GM23338 (cell line): ENCODE results near the gene FTL. TPM values are rescaled to one million over a fixed set of nuclear protein-coding genes. Genes with fewer than 3 reads are reported as not detected.
A peak's percentile ranks its signal among the peaks of the same experiment; 100 is the strongest.

Source experiments
- ATAC-seq: fragments of 200-7000 bp; cut with Tn5 transposase; 3 replicates; pipeline ENCODE4 v1.9.1; 2020
- DNase-seq: peaks from one replicate; pipeline ENCODE4 v3.0.0-alpha.2; 2015; ENCODE audit warnings: low spot score
- H2AFZ ChIP-seq: fragments of 200-600 bp; sonication (generic); 2 replicates; pipeline ENCODE4 v1.8.0; 2016; ENCODE audit warnings: antibody characterized with exemption, mild to moderate bottlenecking, moderate library complexity
- H3F3A ChIP-seq: fragments of 200-600 bp; sonication (generic); replicated peaks from 2 replicates; pipeline ENCODE4 v1.8.0; 2017; ENCODE audit warnings: antibody characterized with exemption, mixed run types, low read depth
- H3K27ac ChIP-seq: fragments of 200-600 bp; sonication (generic); 2 replicates; pipeline ENCODE4 v1.6.1; 2016; ENCODE audit warnings: low read depth
- H3K27me3 ChIP-seq: fragments of 200-600 bp; sonication (generic); 2 replicates; pipeline ENCODE4 v1.8.0; 2016; ENCODE audit warnings: mild to moderate bottlenecking, mixed run types, moderate library complexity; ENCODE audit not compliant: insufficient read depth
- H3K36me3 ChIP-seq: fragments of 200-600 bp; sonication (generic); 2 replicates; pipeline ENCODE4 v1.8.0; 2016; ENCODE audit warnings: mild to moderate bottlenecking; ENCODE audit not compliant: insufficient read depth
- H3K4me1 ChIP-seq: fragments of 200-600 bp; sonication (generic); 2 replicates; pipeline ENCODE4 v1.8.0; 2016; ENCODE audit warnings: mild to moderate bottlenecking, moderate library complexity; ENCODE audit not compliant: insufficient read depth
- H3K4me2 ChIP-seq: fragments of 200-600 bp; sonication (generic); 2 replicates; pipeline ENCODE4 v1.7.1; 2017; ENCODE audit warnings: mixed run types
- H3K4me3 ChIP-seq: fragments of 200-600 bp; sonication (generic); 2 replicates; pipeline ENCODE4 v1.6.1; 2016; ENCODE audit warnings: mixed run types
- H3K79me2 ChIP-seq: fragments of 200-600 bp; sonication (generic); replicated peaks from 2 replicates; pipeline ENCODE4 v1.8.0; 2017; ENCODE audit warnings: mild to moderate bottlenecking; ENCODE audit not compliant: insufficient read depth
- H3K9me2 ChIP-seq: fragments of 200-600 bp; sonication (generic); 2 replicates; pipeline ENCODE4 v1.8.0; 2017; ENCODE audit not compliant: insufficient read depth
- H4K20me1 ChIP-seq: fragments of 200-600 bp; sonication (generic); replicated peaks from 2 replicates; pipeline ENCODE4 v1.8.0; 2017; ENCODE audit warnings: mild to moderate bottlenecking; ENCODE audit not compliant: insufficient read depth
- H3K27ac Mint-ChIP-seq: 2 replicates; pipeline ENCODE4 v1.8.0; 2020; ENCODE audit warnings: inconsistent platforms, mild to moderate bottlenecking, moderate library complexity, mixed read lengths
- H3K27me3 Mint-ChIP-seq: 3 replicates; pipeline ENCODE4 v1.8.0; 2022; ENCODE audit warnings: low read depth, mild to moderate bottlenecking, moderate library complexity, mixed read lengths, inconsistent platforms; ENCODE audit not compliant: insufficient read depth, poor library complexity
- H3K36me3 Mint-ChIP-seq: 3 replicates; pipeline ENCODE4 v1.8.0; 2021; ENCODE audit warnings: low read depth, mild to moderate bottlenecking, inconsistent platforms, moderate library complexity, mixed read lengths
- H3K4me1 Mint-ChIP-seq: 3 replicates; pipeline ENCODE4 v1.8.0; 2020; ENCODE audit warnings: mild to moderate bottlenecking, inconsistent platforms, mixed read lengths
- H3K4me3 Mint-ChIP-seq: 3 replicates; pipeline ENCODE4 v1.8.0; 2021; ENCODE audit warnings: moderate library complexity, mild to moderate bottlenecking, inconsistent platforms, mixed read lengths
- H3K9me3 Mint-ChIP-seq: 3 replicates; pipeline ENCODE4 v1.8.0; 2020; ENCODE audit warnings: moderate library complexity, mild to moderate bottlenecking, inconsistent platforms, mixed read lengths
- CREB1 ChIP-seq: fragments of 250-450 bp; sonication (Bioruptor Pico); IDR thresholded peaks from 2 replicates; pipeline ENCODE4 v1.5.0; 2020; ENCODE audit warnings: low read depth, mild to moderate bottlenecking, moderate library complexity
- ETS1 ChIP-seq: IDR thresholded peaks from 2 replicates; pipeline ENCODE4 v1.6.1; 2016; ENCODE audit warnings: antibody characterized with exemption
- EZH2 ChIP-seq: fragments of 200-600 bp; sonication (generic); IDR thresholded peaks from one replicate; pipeline ENCODE4 v1.8.0; 2017; ENCODE audit warnings: antibody characterized with exemption, mild to moderate bottlenecking, low read depth; ENCODE audit not compliant: unreplicated experiment
- EZH2phosphoT487 ChIP-seq: fragments of 200-600 bp; sonication (generic); IDR thresholded peaks from one replicate; pipeline ENCODE4 v1.8.1; 2018; ENCODE audit warnings: antibody characterized with exemption; ENCODE audit not compliant: unreplicated experiment
- JUNB ChIP-seq: IDR thresholded peaks from one replicate; pipeline ENCODE4 v1.6.1; 2016; ENCODE audit warnings: antibody characterized with exemption; ENCODE audit not compliant: unreplicated experiment
- NANOG ChIP-seq: IDR thresholded peaks from 2 replicates; pipeline ENCODE4 v1.6.1; 2016; ENCODE audit warnings: antibody characterized with exemption, borderline replicate concordance
- POLR2AphosphoS5 ChIP-seq: IDR thresholded peaks from 2 replicates; pipeline ENCODE4 v1.6.1; 2016; ENCODE audit warnings: antibody characterized with exemption, low read depth
- STAT1 ChIP-seq: IDR thresholded peaks from one replicate; pipeline ENCODE4 v1.6.1; 2016; ENCODE audit warnings: antibody characterized with exemption; ENCODE audit not compliant: unreplicated experiment
- ZNF114 ChIP-seq: fragments of 250-450 bp; sonication (Bioruptor Pico); IDR thresholded peaks from 2 replicates; pipeline ENCODE4 v1.5.0; 2020; ENCODE audit warnings: mild to moderate bottlenecking, moderate library complexity
- ZNF331 ChIP-seq: fragments of 250-450 bp; sonication (Bioruptor Pico); IDR thresholded peaks from 2 replicates; pipeline ENCODE4 v1.5.0; 2020; ENCODE audit warnings: low read depth, mild to moderate bottlenecking, moderate library complexity
- ZNF462 ChIP-seq: fragments of 250-450 bp; sonication (Bioruptor Pico); IDR thresholded peaks from 2 replicates; pipeline ENCODE4 v1.5.0; 2020; ENCODE audit warnings: mild to moderate bottlenecking, moderate library complexity
- polyA plus RNA-seq: library from polyadenylated mRNA; unstranded; fragments of >200 nt; fragmentation: Nextera tagmentation; extraction: Ambion mirVana; gene quantifications from 2 replicates; pipeline ENCODE4 v1.2.1, GENCODE V29; 2016
- total RNA-seq: library from RNA; depleted of rRNA; stranded (reverse); fragments of >200 nt; shearing (Covaris generic); gene quantifications from 2 replicates; pipeline ENCODE4 v1.2.3, GENCODE V29; 2014
- TF ChIP-seq, protein P1 (sequence below), 2 experiments: fragments of 200-600 bp in 1 of 2; sonication (generic) in 1 of 2; conservative IDR thresholded peaks; 2 replicates each; pipeline versions ENCODE4 v1.5.1 to v1.6.1; 2016 to 2017; ENCODE audit warnings: antibody characterized with exemption in 2 of 2, low read depth in 2 of 2, mild to moderate bottlenecking in 2 of 2, moderate library complexity in 1 of 2
- TF ChIP-seq, protein P2 (sequence below): IDR thresholded peaks from one replicate; pipeline ENCODE4 v1.6.1; 2018; ENCODE audit warnings: antibody characterized with exemption; ENCODE audit not compliant: unreplicated experiment

FTL gene
- total and polyA plus RNA-seq, 2 experiments from 2014 or later, result 2,064 to 5,436 TPM

DNA sequence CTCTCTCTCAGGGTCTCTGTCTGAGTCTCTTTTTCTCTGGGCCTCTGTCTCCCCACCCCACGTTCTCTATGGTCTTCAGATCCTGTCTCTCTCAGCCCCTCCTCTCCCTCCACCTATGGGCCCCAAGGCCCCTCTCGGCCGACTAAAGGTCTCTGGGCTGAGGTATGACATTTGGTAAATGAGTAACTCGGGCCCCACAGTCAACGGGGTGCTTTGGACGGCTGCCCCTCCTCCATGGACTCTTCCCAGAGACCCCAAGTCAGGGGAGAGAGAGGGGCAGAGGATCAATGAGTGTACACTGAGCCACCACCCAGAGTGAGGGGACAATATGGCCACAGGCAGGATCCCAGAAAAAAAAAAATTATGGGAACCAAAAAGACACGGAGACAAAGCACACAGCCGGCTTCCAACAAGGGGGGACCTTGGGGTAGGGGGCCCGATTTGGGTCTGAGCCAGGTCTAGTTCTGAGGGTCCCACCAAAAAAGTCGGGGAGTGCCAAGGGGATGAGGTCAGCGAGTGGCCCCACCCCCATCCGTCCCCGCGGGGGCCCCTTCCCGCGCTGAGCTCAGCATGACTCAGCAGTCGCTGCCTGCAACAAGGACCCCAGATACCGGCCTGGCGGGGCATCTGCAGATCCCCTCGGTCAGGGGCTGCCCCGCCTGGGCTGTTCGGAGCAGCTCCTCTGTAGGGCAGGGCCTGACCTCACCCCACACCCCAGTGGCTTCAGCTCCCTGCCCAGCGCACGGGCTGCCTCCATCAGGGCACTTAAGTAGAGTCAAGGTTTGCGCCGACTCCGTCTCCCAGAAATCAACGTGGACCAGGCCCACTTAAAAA lies 1.5 kb upstream of the FTL start:
- peak overlapping the region; percentile 95 for H3K4me3 Mint-ChIP-seq
- TF ChIP-seq ZNF331 (CRISPR knock-in tag) (no peak), ZNF114 (no peak), POLR2AphosphoS5 (peak; percentile 58; the same call in 1 of the 2 replicates), ETS1 (peak; percentile 47), STAT1 (no peak), EZH2 (no peak), NANOG (no peak), EZH2phosphoT487 (no peak), ZNF462 (no peak), JUNB (no peak), CREB1 (CRISPR knock-in tag) (peak; percentile 66)
- TF ChIP-seq, protein P1, sequence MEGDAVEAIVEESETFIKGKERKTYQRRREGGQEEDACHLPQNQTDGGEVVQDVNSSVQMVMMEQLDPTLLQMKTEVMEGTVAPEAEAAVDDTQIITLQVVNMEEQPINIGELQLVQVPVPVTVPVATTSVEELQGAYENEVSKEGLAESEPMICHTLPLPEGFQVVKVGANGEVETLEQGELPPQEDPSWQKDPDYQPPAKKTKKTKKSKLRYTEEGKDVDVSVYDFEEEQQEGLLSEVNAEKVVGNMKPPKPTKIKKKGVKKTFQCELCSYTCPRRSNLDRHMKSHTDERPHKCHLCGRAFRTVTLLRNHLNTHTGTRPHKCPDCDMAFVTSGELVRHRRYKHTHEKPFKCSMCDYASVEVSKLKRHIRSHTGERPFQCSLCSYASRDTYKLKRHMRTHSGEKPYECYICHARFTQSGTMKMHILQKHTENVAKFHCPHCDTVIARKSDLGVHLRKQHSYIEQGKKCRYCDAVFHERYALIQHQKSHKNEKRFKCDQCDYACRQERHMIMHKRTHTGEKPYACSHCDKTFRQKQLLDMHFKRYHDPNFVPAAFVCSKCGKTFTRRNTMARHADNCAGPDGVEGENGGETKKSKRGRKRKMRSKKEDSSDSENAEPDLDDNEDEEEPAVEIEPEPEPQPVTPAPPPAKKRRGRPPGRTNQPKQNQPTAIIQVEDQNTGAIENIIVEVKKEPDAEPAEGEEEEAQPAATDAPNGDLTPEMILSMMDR (conservative IDR thresholded peaks at IDR 0.05; ENCODE audit: low read depth in 2 of 2), result no peak
- TF ChIP-seq, protein P2, sequence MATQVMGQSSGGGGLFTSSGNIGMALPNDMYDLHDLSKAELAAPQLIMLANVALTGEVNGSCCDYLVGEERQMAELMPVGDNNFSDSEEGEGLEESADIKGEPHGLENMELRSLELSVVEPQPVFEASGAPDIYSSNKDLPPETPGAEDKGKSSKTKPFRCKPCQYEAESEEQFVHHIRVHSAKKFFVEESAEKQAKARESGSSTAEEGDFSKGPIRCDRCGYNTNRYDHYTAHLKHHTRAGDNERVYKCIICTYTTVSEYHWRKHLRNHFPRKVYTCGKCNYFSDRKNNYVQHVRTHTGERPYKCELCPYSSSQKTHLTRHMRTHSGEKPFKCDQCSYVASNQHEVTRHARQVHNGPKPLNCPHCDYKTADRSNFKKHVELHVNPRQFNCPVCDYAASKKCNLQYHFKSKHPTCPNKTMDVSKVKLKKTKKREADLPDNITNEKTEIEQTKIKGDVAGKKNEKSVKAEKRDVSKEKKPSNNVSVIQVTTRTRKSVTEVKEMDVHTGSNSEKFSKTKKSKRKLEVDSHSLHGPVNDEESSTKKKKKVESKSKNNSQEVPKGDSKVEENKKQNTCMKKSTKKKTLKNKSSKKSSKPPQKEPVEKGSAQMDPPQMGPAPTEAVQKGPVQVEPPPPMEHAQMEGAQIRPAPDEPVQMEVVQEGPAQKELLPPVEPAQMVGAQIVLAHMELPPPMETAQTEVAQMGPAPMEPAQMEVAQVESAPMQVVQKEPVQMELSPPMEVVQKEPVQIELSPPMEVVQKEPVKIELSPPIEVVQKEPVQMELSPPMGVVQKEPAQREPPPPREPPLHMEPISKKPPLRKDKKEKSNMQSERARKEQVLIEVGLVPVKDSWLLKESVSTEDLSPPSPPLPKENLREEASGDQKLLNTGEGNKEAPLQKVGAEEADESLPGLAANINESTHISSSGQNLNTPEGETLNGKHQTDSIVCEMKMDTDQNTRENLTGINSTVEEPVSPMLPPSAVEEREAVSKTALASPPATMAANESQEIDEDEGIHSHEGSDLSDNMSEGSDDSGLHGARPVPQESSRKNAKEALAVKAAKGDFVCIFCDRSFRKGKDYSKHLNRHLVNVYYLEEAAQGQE, result no peak
- Histone ChIP-seq H3K4me3 (peak overlapping the region; percentile 100), H3F3A (peaks cover 58% of the 10 kb centered on the region), H3K4me1 (peaks cover 18% of the 10 kb centered on the region), H3K36me3 (peaks cover 13% of the 10 kb centered on the region), H2AFZ (no peak overlapping the region), H3K27ac (peak overlapping the region; percentile 99), H4K20me1 (peaks cover 6% of the 10 kb centered on the region), H3K9me2 (no peaks in the 10 kb centered on the region), H3K27me3 (no peaks in the 10 kb centered on the region), H3K79me2 (peaks cover 24% of the 10 kb centered on the region), H3K4me2 (peak overlapping the region; percentile 97)
- peaks cover 58% of the 10 kb centered on the region for H3K27me3 Mint-ChIP-seq
- H3K4me1 Mint-ChIP-seq, result peaks cover 38% of the 10 kb centered on the region
- peaks cover 52% of the 10 kb centered on the region for H3K36me3 Mint-ChIP-seq
- ATAC-seq (peak; percentile 52), DNase-seq (peak; percentile 89)
- peak overlapping the region; percentile 97 for H3K27ac Mint-ChIP-seq
- H3K9me3 Mint-ChIP-seq, result peaks cover 16% of the 10 kb centered on the region
